A673 (cell line): ENCODE measurements around the gene SDS.

ENCODE experiments used
- CTCF ChIP-seq: fragments of 300-800, 200-600 bp; sonication (generic); conservative IDR thresholded peaks from 2 replicates; pipeline ENCODE4 v1.5.1; 2017; ENCODE audit warnings: low read depth, mild to moderate bottlenecking, antibody characterized with exemption, low read length, moderate library complexity, mixed read lengths
- EZH2 ChIP-seq: fragments of 200-600 bp; sonication (generic); IDR thresholded peaks from 2 replicates; pipeline ENCODE4 v1.6.1; 2017; ENCODE audit warnings: borderline replicate concordance, low read depth, mild to moderate bottlenecking, mixed read lengths, antibody characterized with exemption, low read length; ENCODE audit not compliant: poor library complexity, severe bottlenecking

GRCh38 chr12:113370923-113371682 is 32.6 kb downstream of the SDS start:
- no peak for TF ChIP-seq EZH2
- no peak for TF ChIP-seq CTCF
